ENCODE results near the gene TOMM34. TPM values are rescaled to one million over a fixed set of nuclear protein-coding genes. Genes with fewer than 3 reads are reported as not detected.

TOMM34 gene
- total RNA-seq, 4 donors from 2014 or later, result 18.4 to 26.0 (median 23.0) TPM

DNA sequence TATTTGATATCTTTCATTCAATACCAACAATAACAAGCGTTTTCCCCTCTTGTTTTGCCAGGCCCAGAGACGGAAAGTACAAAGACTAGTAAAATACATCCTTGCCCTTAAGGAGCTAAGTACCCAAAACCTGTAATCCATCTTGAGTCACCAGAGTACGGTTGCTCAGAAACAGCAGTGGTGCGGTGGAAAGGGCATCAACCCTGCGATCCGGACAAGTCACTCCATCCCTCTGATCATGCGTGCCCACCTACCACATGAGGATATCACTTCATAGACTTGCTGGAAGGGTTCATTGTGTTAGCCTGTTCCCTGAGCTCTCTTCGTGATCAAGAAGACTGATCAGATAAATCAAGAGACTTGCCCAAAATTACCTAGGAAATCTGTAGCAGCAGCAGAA lies 1.9 kb downstream of the TOMM34 start:
- TF ChIP-seq POLR2A (IDR thresholded peaks at IDR 0.05), result no peak
- TF ChIP-seq, protein P1, sequence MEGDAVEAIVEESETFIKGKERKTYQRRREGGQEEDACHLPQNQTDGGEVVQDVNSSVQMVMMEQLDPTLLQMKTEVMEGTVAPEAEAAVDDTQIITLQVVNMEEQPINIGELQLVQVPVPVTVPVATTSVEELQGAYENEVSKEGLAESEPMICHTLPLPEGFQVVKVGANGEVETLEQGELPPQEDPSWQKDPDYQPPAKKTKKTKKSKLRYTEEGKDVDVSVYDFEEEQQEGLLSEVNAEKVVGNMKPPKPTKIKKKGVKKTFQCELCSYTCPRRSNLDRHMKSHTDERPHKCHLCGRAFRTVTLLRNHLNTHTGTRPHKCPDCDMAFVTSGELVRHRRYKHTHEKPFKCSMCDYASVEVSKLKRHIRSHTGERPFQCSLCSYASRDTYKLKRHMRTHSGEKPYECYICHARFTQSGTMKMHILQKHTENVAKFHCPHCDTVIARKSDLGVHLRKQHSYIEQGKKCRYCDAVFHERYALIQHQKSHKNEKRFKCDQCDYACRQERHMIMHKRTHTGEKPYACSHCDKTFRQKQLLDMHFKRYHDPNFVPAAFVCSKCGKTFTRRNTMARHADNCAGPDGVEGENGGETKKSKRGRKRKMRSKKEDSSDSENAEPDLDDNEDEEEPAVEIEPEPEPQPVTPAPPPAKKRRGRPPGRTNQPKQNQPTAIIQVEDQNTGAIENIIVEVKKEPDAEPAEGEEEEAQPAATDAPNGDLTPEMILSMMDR (IDR thresholded peaks at IDR 0.05), result no peak
- Histone ChIP-seq H3K4me1 (peaks cover 7 to 10% of the 10 kb centered on the region in 2 donors), H3K27ac (no peak overlapping the region), H3K27me3 (no peaks in the 10 kb centered on the region), H3K4me3 (replicated peaks in 1 of 3) (no peak overlapping the region), H3K9me3 (no peaks in the 10 kb centered on the region), H3K36me3 (peaks cover 21 to 28% of the 10 kb centered on the region in 2 donors)
- 92 to 94% methylated on average over 8 of the region's 8 CpGs for WGBS, 2 donors
- DNase-seq, result no peak
- intact Hi-C loops (cut with DNase I), result no loop called here

DNA sequence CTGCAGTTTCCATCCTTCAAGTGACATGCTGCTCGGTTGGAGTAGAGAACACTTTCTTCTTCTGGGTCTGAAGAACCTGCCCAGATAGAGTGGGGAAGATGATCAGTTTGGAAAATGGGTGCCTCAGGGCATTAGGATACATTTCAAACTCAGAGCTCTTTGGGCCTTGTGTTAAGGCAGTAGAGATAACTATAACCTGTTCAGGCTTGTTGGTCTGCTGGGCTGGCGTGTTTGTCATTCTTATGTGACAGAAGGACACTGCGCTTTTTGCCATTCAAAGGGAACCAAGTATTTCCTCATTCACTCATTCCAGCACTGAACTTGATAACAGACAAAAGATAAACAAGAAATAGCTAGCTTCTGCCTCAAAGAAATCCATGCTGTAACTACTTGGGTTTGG lies 3.8 kb downstream of the TOMM34 start:
- 100% methylated on average over 3 of the region's 3 CpGs for WGBS, 2 donors
- Histone ChIP-seq H3K4me1 (peaks cover 7 to 10% of the 10 kb centered on the region in 2 donors), H3K36me3 (peaks cover 30 to 37% of the 10 kb centered on the region in 2 donors), H3K4me3 (replicated peaks in 1 of 3) (no peak overlapping the region), H3K9me3 (no peaks in the 10 kb centered on the region), H3K27me3 (no peaks in the 10 kb centered on the region), H3K27ac (no peak overlapping the region)
- TF ChIP-seq, protein P1 (IDR thresholded peaks at IDR 0.05), result no peak
- no peak for TF ChIP-seq POLR2A (IDR thresholded peaks at IDR 0.05)
- intact Hi-C loops (cut with DNase I), result no loop called here
- no peak for DNase-seq

DNA sequence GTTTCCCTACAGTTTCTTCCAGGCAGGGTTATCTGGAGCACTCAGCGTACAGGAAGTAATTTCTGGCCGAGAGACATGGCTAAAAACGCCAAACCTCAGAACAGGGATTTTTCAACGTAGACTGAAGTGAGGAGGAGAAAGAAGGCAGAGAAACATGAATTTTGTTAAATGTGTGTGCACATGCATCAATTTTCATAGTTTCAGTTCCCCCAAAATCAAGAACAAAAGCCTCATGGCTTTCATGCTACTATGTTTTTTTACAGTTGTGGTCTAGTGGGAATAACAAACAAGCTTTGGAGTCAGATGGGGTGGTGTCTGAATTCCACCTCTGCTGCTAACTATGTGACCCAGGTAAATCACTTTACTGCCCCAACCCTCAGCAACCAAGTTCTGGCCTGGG lies 4.9 kb downstream of the TOMM34 start:
- H3K9me3 ChIP-seq, result no peaks in the 10 kb centered on the region
- H3K27me3 ChIP-seq, result no peaks in the 10 kb centered on the region
- TF ChIP-seq, protein P1 (IDR thresholded peaks at IDR 0.05), result no peak
- TF ChIP-seq POLR2A (IDR thresholded peaks at IDR 0.05), result no peak
- DNase-seq, result no peak
- 90 to 91% methylated on average over 4 of the region's 4 CpGs for WGBS, 2 donors
- intact Hi-C loops (cut with DNase I), result no loop called here
- peaks cover 40 to 49% of the 10 kb centered on the region in 2 donors for H3K36me3 ChIP-seq
- peaks cover 7 to 10% of the 10 kb centered on the region in 2 donors for H3K4me1 ChIP-seq
- H3K4me3 ChIP-seq (replicated peaks in 1 of 3), result no peak overlapping the region
- H3K27ac ChIP-seq, result no peak overlapping the region

DNA sequence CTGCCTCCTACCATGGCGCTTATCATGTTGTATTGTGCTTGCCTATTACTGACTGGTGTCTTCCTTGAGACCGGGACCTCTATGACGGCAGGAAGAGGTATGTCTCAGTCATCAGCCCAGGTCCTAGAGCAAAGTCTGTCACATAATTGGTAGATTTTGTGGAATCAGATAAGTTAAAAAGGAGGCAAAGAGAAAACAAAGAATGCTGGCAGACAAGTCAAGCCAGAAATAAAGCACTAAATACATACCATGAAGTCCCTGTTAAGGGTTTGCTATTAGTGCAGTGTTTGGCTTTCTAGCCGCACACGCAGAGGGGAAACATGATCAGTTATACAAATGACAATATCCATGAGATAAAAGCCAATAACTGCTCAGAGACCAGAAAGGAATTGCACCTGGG lies 6.0 kb downstream of the TOMM34 start:
- intact Hi-C loops (cut with DNase I), result no loop called here
- WGBS, 2 donors, result 97 to 98% methylated on average over 5 of the region's 5 CpGs
- H3K27me3 ChIP-seq, result no peaks in the 10 kb centered on the region
- H3K4me3 ChIP-seq (replicated peaks in 1 of 3), result no peak overlapping the region
- H3K36me3 ChIP-seq, result peaks cover 40 to 53% of the 10 kb centered on the region in 2 donors
- H3K9me3 ChIP-seq, result no peaks in the 10 kb centered on the region
- peaks cover 4 to 8% of the 10 kb centered on the region in 2 donors for H3K4me1 ChIP-seq
- no peak for TF ChIP-seq POLR2A (IDR thresholded peaks at IDR 0.05)
- TF ChIP-seq, protein P1 (IDR thresholded peaks at IDR 0.05), result no peak
- DNase-seq, result no peak
- no peak overlapping the region for H3K27ac ChIP-seq

DNA sequence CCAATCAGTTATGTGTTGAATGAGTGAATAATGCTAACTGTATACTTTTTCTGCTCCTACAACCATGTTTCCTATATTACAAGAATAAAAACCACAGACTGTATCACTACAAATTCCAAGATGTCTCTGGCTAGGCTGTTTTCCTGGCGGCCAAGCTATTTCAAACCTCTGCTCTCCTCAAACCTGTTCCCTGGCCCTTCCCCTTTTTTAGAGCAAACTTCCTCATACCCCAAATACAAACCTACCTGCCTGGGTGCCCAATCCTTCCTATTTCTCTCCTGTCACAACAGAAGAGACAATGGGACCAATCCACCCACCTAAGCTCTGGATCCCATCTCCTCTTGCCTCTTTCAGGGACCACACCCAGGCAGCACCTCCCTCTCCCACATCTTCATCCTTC lies 7.5 kb downstream of the TOMM34 start:
- peaks cover 45 to 61% of the 10 kb centered on the region in 2 donors for H3K36me3 ChIP-seq
- TF ChIP-seq, protein P1 (IDR thresholded peaks at IDR 0.05), result no peak
- no peak for TF ChIP-seq POLR2A (IDR thresholded peaks at IDR 0.05)
- intact Hi-C loops (cut with DNase I), result no loop called here

More for the DNA sequence above, 7.5 kb downstream of the TOMM34 start:
- H3K27ac ChIP-seq, result no peak overlapping the region
- no peaks in the 10 kb centered on the region for H3K9me3 ChIP-seq
- no peaks in the 10 kb centered on the region for H3K27me3 ChIP-seq
- DNase-seq, result no peak
- 97 to 98% methylated on average over 1 of the region's 1 CpG for WGBS, 2 donors
- H3K4me1 ChIP-seq, result no peaks in the 10 kb centered on the region
- H3K4me3 ChIP-seq (replicated peaks in 1 of 3), result no peak overlapping the region
